ENCODE measurements around the gene FBXO34. TPM values are rescaled to one million over a fixed set of nuclear protein-coding genes. Genes with fewer than 3 reads are reported as not detected.

Gene FBXO34
- total RNA-seq, 1 donor from 2014 or later = 29.5 TPM

GRCh38 chr14:55243813-55244212, 27.4 kb upstream of the FBXO34 start:
- DNase-seq (ENCODE audit: low read depth) (no peak), FAIRE-seq (no peak)
- Histone ChIP-seq H3K4me3 (ENCODE audit: low read depth, low read length) (no peak overlapping the region), H3K27me3 (ENCODE audit: control insufficient read depth, insufficient read depth, low read length) (peaks cover 4% of the 10 kb centered on the region), H3K36me3 (ENCODE audit: control insufficient read depth, insufficient read depth, low read length) (no peaks in the 10 kb centered on the region)
- TF ChIP-seq CTCF (IDR thresholded peaks at IDR 0.05; ENCODE audit: insufficient read depth, low read length, severe bottlenecking) = no peak

- DNase-seq (ENCODE audit: low read depth) (peak; percentile 52), FAIRE-seq (no peak)
- TF ChIP-seq CTCF (IDR thresholded peaks at IDR 0.05; ENCODE audit: insufficient read depth, low read length, severe bottlenecking) = peak; percentile 65
- Histone ChIP-seq H3K4me3 (ENCODE audit: low read depth, low read length) (no peak overlapping the region), H3K27me3 (ENCODE audit: control insufficient read depth, insufficient read depth, low read length) (peaks cover 4% of the 10 kb centered on the region), H3K36me3 (ENCODE audit: control insufficient read depth, insufficient read depth, low read length) (no peaks in the 10 kb centered on the region)
Observed at GRCh38 chr14:55245657-55246268, 25.5 kb upstream of the FBXO34 start.

- no peak for TF ChIP-seq CTCF (IDR thresholded peaks at IDR 0.05; ENCODE audit: insufficient read depth, low read length, severe bottlenecking)
- FAIRE-seq = no peak
- H3K36me3 ChIP-seq (ENCODE audit: control insufficient read depth, insufficient read depth, low read length) = no peaks in the 10 kb centered on the region
- H3K27me3 ChIP-seq (ENCODE audit: control insufficient read depth, insufficient read depth, low read length) = peaks cover 3% of the 10 kb centered on the region
- no peak for DNase-seq (ENCODE audit: low read depth)
- H3K4me3 ChIP-seq (ENCODE audit: low read depth, low read length) = no peak overlapping the region
Observed at GRCh38 chr14:55248411-55248810, 22.8 kb upstream of the FBXO34 start.

- Histone ChIP-seq H3K36me3 (ENCODE audit: control insufficient read depth, insufficient read depth, low read length) (no peaks in the 10 kb centered on the region), H3K27me3 (ENCODE audit: control insufficient read depth, insufficient read depth, low read length) (peaks cover 1% of the 10 kb centered on the region), H3K4me3 (ENCODE audit: low read depth, low read length) (no peak overlapping the region)
- peak; percentile 35 for DNase-seq (ENCODE audit: low read depth)
- no peak for FAIRE-seq
- TF ChIP-seq CTCF (IDR thresholded peaks at IDR 0.05; ENCODE audit: insufficient read depth, low read length, severe bottlenecking) = no peak
Observed at GRCh38 chr14:55249423-55249822, 21.8 kb upstream of the FBXO34 start.

GRCh38 chr14:55253276-55253675, 17.9 kb upstream of the FBXO34 start:
- no peak for TF ChIP-seq CTCF (IDR thresholded peaks at IDR 0.05; ENCODE audit: insufficient read depth, low read length, severe bottlenecking)
- FAIRE-seq (no peak), DNase-seq (ENCODE audit: low read depth) (no peak)
- Histone ChIP-seq H3K36me3 (ENCODE audit: control insufficient read depth, insufficient read depth, low read length) (no peaks in the 10 kb centered on the region), H3K4me3 (ENCODE audit: low read depth, low read length) (no peak overlapping the region), H3K27me3 (ENCODE audit: control insufficient read depth, insufficient read depth, low read length) (no peaks in the 10 kb centered on the region)

- no peak for DNase-seq (ENCODE audit: low read depth)
- FAIRE-seq = peak; percentile 64
- no peaks in the 10 kb centered on the region for H3K36me3 ChIP-seq (ENCODE audit: control insufficient read depth, insufficient read depth, low read length)
- TF ChIP-seq CTCF (IDR thresholded peaks at IDR 0.05; ENCODE audit: insufficient read depth, low read length, severe bottlenecking) = no peak
- no peak overlapping the region for H3K4me3 ChIP-seq (ENCODE audit: low read depth, low read length)
- H3K27me3 ChIP-seq (ENCODE audit: control insufficient read depth, insufficient read depth, low read length) = no peaks in the 10 kb centered on the region
Observed at GRCh38 chr14:55254581-55254980, 16.6 kb upstream of the FBXO34 start.
